ENCODE data around the gene TBC1D10A. TPM values are rescaled to one million over a fixed set of nuclear protein-coding genes. Genes with fewer than 3 reads are reported as not detected.

TBC1D10A gene
- total and polyA plus RNA-seq, 2 experiments from 2014 or later, result 3.3 to 8.8 TPM

DNA sequence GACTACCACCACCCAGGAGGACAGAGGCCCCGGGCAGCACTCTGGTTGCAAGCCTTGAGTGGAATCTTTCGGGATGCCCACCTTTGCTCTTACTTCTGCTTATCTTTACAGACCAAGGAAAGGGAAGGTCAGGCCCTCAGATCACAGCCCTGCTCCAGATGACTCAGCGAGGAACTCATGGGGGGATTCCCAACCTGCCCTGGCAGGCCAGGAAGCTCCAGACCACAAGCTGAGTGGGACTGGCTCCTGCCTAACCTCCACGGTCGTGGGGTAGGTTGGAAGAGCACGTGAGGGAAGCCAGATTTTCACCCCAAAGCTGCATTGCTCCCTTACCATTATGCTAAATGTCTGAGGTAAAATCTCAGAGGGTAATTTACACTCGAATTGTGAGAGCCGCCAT, 11.8 kb downstream of the TBC1D10A start (continued):
- TF ChIP-seq, protein P1, sequence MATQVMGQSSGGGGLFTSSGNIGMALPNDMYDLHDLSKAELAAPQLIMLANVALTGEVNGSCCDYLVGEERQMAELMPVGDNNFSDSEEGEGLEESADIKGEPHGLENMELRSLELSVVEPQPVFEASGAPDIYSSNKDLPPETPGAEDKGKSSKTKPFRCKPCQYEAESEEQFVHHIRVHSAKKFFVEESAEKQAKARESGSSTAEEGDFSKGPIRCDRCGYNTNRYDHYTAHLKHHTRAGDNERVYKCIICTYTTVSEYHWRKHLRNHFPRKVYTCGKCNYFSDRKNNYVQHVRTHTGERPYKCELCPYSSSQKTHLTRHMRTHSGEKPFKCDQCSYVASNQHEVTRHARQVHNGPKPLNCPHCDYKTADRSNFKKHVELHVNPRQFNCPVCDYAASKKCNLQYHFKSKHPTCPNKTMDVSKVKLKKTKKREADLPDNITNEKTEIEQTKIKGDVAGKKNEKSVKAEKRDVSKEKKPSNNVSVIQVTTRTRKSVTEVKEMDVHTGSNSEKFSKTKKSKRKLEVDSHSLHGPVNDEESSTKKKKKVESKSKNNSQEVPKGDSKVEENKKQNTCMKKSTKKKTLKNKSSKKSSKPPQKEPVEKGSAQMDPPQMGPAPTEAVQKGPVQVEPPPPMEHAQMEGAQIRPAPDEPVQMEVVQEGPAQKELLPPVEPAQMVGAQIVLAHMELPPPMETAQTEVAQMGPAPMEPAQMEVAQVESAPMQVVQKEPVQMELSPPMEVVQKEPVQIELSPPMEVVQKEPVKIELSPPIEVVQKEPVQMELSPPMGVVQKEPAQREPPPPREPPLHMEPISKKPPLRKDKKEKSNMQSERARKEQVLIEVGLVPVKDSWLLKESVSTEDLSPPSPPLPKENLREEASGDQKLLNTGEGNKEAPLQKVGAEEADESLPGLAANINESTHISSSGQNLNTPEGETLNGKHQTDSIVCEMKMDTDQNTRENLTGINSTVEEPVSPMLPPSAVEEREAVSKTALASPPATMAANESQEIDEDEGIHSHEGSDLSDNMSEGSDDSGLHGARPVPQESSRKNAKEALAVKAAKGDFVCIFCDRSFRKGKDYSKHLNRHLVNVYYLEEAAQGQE (IDR thresholded peaks at IDR 0.05; ENCODE audit: unreplicated experiment), result no peak
- TF ChIP-seq POLR2AphosphoS5 (IDR thresholded peaks at IDR 0.05; ENCODE audit: low read depth), result no peak
- no peak for TF ChIP-seq STAT1 (IDR thresholded peaks at IDR 0.05; ENCODE audit: unreplicated experiment)
- no peak for TF ChIP-seq NANOG (IDR thresholded peaks at IDR 0.05; ENCODE audit: borderline replicate concordance)

DNA sequence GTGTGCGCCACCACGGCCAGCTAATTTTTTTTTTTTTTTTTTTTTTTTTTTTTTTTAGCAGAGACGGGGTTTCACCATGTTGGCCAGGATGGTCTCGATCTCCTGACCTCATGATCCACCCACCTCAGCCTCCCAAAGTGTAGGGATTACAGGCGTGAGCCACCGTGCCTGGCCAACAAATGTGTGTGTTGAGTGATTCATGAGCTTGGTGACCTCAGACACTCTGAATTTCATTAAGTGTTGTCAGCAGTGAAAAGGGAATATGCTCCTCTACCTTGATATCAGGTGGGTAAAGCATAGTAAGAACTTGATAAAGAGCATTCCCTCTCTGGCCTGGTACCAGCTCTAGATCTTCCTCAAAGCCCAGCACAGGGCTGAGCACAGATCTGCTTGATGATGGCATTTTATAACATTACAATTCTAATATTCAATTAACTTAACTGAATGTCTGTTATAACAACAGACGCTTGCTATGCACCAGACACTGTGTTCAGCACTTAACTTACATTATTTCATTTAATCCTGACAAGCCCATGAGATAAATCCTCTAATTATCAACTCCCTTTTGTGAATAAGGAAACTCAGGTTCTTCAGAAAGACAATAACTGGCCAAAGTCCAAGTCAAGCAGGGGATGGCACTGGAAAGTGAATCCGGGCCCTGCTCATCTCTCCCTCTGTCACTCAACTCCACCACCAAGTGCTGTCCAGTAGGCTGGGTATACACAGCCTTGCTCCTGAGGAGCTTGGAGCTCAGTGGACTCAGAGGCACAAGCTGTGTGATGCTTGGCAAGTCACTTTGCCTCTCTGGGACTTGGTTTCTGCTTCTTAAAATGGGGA, 13.0 kb downstream of the TBC1D10A start:
- H3K4me3 Mint-ChIP-seq, result no peak overlapping the region
- Histone ChIP-seq H3K27me3 (ENCODE audit: insufficient read depth) (no peaks in the 10 kb centered on the region), H2AFZ (no peak overlapping the region), H3K27ac (ENCODE audit: low read depth) (no peak overlapping the region), H3K4me1 (ENCODE audit: insufficient read depth) (peaks cover 4% of the 10 kb centered on the region; the same call in 1 of the 2 replicates), H3K79me2 (replicated peaks; ENCODE audit: insufficient read depth) (no peaks in the 10 kb centered on the region), H3K36me3 (ENCODE audit: insufficient read depth) (no peaks in the 10 kb centered on the region), H3K4me3 (no peak overlapping the region), H4K20me1 (replicated peaks; ENCODE audit: insufficient read depth) (peaks cover 3% of the 10 kb centered on the region; the same call in 1 of the 2 replicates), H3F3A (replicated peaks; ENCODE audit: low read depth) (no peaks in the 10 kb centered on the region), H3K4me2 (no peak overlapping the region), H3K9me2 (ENCODE audit: insufficient read depth) (no peaks in the 10 kb centered on the region)
- no peak overlapping the region for H3K27ac Mint-ChIP-seq
- H3K36me3 Mint-ChIP-seq (ENCODE audit: low read depth), result no peaks in the 10 kb centered on the region
- H3K4me1 Mint-ChIP-seq, result peaks cover 11% of the 10 kb centered on the region
- H3K27me3 Mint-ChIP-seq (ENCODE audit: insufficient read depth, low read depth, poor library complexity), result peaks cover 3% of the 10 kb centered on the region
- DNase-seq (ENCODE audit: low spot score) (no peak), ATAC-seq (no peak)
- H3K9me3 Mint-ChIP-seq, result no peaks in the 10 kb centered on the region
- TF ChIP-seq EZH2phosphoT487 (IDR thresholded peaks at IDR 0.05; ENCODE audit: unreplicated experiment), result no peak
- no peak for TF ChIP-seq JUNB (IDR thresholded peaks at IDR 0.05; ENCODE audit: unreplicated experiment)
- no peak for TF ChIP-seq CREB1 (CRISPR knock-in tag; IDR thresholded peaks at IDR 0.05; ENCODE audit: low read depth)
- TF ChIP-seq, protein P2, sequence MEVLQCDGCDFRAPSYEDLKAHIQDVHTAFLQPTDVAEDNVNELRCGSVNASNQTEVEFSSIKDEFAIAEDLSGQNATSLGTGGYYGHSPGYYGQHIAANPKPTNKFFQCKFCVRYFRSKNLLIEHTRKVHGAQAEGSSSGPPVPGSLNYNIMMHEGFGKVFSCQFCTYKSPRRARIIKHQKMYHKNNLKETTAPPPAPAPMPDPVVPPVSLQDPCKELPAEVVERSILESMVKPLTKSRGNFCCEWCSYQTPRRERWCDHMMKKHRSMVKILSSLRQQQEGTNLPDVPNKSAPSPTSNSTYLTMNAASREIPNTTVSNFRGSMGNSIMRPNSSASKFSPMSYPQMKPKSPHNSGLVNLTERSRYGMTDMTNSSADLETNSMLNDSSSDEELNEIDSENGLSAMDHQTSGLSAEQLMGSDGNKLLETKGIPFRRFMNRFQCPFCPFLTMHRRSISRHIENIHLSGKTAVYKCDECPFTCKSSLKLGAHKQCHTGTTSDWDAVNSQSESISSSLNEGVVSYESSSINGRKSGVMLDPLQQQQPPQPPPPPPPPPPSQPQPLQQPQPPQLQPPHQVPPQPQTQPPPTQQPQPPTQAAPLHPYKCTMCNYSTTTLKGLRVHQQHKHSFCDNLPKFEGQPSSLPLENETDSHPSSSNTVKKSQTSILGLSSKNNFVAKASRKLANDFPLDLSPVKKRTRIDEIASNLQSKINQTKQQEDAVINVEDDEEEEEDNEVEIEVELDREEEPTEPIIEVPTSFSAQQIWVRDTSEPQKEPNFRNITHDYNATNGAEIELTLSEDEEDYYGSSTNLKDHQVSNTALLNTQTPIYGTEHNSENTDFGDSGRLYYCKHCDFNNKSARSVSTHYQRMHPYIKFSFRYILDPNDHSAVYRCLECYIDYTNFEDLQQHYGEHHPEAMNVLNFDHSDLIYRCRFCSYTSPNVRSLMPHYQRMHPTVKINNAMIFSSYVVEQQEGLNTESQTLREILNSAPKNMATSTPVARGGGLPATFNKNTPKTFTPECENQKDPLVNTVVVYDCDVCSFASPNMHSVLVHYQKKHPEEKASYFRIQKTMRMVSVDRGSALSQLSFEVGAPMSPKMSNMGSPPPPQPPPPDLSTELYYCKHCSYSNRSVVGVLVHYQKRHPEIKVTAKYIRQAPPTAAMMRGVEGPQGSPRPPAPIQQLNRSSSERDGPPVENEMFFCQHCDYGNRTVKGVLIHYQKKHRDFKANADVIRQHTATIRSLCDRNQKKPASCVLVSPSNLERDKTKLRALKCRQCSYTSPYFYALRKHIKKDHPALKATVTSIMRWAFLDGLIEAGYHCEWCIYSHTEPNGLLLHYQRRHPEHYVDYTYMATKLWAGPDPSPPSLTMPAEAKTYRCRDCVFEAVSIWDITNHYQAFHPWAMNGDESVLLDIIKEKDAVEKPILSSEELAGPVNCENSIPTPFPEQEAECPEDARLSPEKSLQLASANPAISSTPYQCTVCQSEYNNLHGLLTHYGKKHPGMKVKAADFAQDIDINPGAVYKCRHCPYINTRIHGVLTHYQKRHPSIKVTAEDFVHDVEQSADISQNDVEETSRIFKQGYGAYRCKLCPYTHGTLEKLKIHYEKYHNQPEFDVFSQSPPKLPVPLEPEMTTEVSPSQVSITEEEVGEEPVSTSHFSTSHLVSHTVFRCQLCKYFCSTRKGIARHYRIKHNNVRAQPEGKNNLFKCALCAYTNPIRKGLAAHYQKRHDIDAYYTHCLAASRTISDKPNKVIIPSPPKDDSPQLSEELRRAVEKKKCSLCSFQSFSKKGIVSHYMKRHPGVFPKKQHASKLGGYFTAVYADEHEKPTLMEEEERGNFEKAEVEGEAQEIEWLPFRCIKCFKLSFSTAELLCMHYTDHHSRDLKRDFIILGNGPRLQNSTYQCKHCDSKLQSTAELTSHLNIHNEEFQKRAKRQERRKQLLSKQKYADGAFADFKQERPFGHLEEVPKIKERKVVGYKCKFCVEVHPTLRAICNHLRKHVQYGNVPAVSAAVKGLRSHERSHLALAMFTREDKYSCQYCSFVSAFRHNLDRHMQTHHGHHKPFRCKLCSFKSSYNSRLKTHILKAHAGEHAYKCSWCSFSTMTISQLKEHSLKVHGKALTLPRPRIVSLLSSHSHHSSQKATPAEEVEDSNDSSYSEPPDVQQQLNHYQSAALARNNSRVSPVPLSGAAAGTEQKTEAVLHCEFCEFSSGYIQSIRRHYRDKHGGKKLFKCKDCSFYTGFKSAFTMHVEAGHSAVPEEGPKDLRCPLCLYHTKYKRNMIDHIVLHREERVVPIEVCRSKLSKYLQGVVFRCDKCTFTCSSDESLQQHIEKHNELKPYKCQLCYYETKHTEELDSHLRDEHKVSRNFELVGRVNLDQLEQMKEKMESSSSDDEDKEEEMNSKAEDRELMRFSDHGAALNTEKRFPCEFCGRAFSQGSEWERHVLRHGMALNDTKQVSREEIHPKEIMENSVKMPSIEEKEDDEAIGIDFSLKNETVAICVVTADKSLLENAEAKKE (CRISPR knock-in tag; IDR thresholded peaks at IDR 0.05), result no peak
- no peak for TF ChIP-seq NANOG (IDR thresholded peaks at IDR 0.05; ENCODE audit: borderline replicate concordance)
- TF ChIP-seq, protein P3, sequence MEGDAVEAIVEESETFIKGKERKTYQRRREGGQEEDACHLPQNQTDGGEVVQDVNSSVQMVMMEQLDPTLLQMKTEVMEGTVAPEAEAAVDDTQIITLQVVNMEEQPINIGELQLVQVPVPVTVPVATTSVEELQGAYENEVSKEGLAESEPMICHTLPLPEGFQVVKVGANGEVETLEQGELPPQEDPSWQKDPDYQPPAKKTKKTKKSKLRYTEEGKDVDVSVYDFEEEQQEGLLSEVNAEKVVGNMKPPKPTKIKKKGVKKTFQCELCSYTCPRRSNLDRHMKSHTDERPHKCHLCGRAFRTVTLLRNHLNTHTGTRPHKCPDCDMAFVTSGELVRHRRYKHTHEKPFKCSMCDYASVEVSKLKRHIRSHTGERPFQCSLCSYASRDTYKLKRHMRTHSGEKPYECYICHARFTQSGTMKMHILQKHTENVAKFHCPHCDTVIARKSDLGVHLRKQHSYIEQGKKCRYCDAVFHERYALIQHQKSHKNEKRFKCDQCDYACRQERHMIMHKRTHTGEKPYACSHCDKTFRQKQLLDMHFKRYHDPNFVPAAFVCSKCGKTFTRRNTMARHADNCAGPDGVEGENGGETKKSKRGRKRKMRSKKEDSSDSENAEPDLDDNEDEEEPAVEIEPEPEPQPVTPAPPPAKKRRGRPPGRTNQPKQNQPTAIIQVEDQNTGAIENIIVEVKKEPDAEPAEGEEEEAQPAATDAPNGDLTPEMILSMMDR (conservative IDR thresholded peaks at IDR 0.05; ENCODE audit: low read depth in 2 of 2), result no peak
- no peak for TF ChIP-seq EZH2 (IDR thresholded peaks at IDR 0.05; ENCODE audit: low read depth, unreplicated experiment)
